GM23338 (cell line): Measurements from ENCODE around the gene CDC42BPB.

Source experiments
- CREB1 ChIP-seq: fragments of 250-450 bp; sonication (Bioruptor Pico); IDR thresholded peaks from 2 replicates; pipeline ENCODE4 v1.5.0; 2020; ENCODE audit warnings: low read depth, mild to moderate bottlenecking, moderate library complexity
- CTCF ChIP-seq, 2 experiments: fragments of 200-600 bp in 1 of 2; sonication (generic) in 1 of 2; conservative IDR thresholded peaks; 2 replicates each; pipeline versions ENCODE4 v1.5.1 to v1.6.1; 2016 to 2017; ENCODE audit warnings: antibody characterized with exemption in 2 of 2, low read depth in 2 of 2, mild to moderate bottlenecking in 2 of 2, moderate library complexity in 1 of 2
- EZH2 ChIP-seq: fragments of 200-600 bp; sonication (generic); IDR thresholded peaks from one replicate; pipeline ENCODE4 v1.8.0; 2017; ENCODE audit warnings: antibody characterized with exemption, mild to moderate bottlenecking, low read depth; ENCODE audit not compliant: unreplicated experiment
- EZH2phosphoT487 ChIP-seq: fragments of 200-600 bp; sonication (generic); IDR thresholded peaks from one replicate; pipeline ENCODE4 v1.8.1; 2018; ENCODE audit warnings: antibody characterized with exemption; ENCODE audit not compliant: unreplicated experiment
- NANOG ChIP-seq: IDR thresholded peaks from 2 replicates; pipeline ENCODE4 v1.6.1; 2016; ENCODE audit warnings: antibody characterized with exemption, borderline replicate concordance
- POLR2AphosphoS5 ChIP-seq: IDR thresholded peaks from 2 replicates; pipeline ENCODE4 v1.6.1; 2016; ENCODE audit warnings: antibody characterized with exemption, low read depth
- REST ChIP-seq: IDR thresholded peaks from one replicate; pipeline ENCODE4 v1.6.1; 2018; ENCODE audit warnings: antibody characterized with exemption; ENCODE audit not compliant: unreplicated experiment
- STAT1 ChIP-seq: IDR thresholded peaks from one replicate; pipeline ENCODE4 v1.6.1; 2016; ENCODE audit warnings: antibody characterized with exemption; ENCODE audit not compliant: unreplicated experiment
- ZNF114 ChIP-seq: fragments of 250-450 bp; sonication (Bioruptor Pico); IDR thresholded peaks from 2 replicates; pipeline ENCODE4 v1.5.0; 2020; ENCODE audit warnings: mild to moderate bottlenecking, moderate library complexity

GRCh38 chr14:102891111-102891510 is 166.2 kb downstream of the CDC42BPB start:
- TF ChIP-seq CTCF (conservative IDR thresholded peaks at IDR 0.05; ENCODE audit: low read depth in 2 of 2): no peak
- no peak for TF ChIP-seq CREB1 (CRISPR knock-in tag)
- TF ChIP-seq POLR2AphosphoS5: no peak
- no peak for TF ChIP-seq EZH2phosphoT487
- no peak for TF ChIP-seq REST
- no peak for TF ChIP-seq NANOG
- no peak for TF ChIP-seq STAT1
- no peak for TF ChIP-seq ZNF114 (CRISPR knock-in tag)
- no peak for TF ChIP-seq EZH2
